ENCODE data around the gene ZFYVE28. TPM values are rescaled to one million over a fixed set of nuclear protein-coding genes. Genes with fewer than 3 reads are reported as not detected.
A peak's percentile ranks its signal among the peaks of the same experiment; 100 is the strongest.

The ZFYVE28 gene
- total and polyA plus RNA-seq, 8 donors, result 4.9 to 88.8 (median 7.3) TPM

- H3K27ac ChIP-seq, result no peak overlapping the region
- peaks cover 0 to 9% (median 4%) of the 10 kb centered on the region in 4 donors for H3K9me3 ChIP-seq
- DNase-seq, result no peak
- H3K4me1 ChIP-seq, result peaks cover 15 to 31% (median 29%) of the 10 kb centered on the region in 4 donors
- H3K36me3 ChIP-seq, result peaks cover 0 to 3% (median 0%) of the 10 kb centered on the region in 4 donors
- H3K27me3 ChIP-seq, result no peaks in the 10 kb centered on the region
- intact Hi-C loops (cut with DNase I; ENCODE audit: low total_unique reads), result no loop called here
- TF ChIP-seq POLR2A (IDR thresholded peaks at IDR 0.05) (no peak), CTCF (IDR thresholded peaks at IDR 0.05) (no peak), EP300 (IDR thresholded peaks at IDR 0.05) (no peak), POLR2AphosphoS5 (IDR thresholded peaks at IDR 0.05) (no peak)
- H3K4me3 ChIP-seq, result no peak overlapping the region
- 82 to 97% (median 87%) methylated on average over 7 of the region's 7 CpGs for WGBS, 5 donors
Observed at GRCh38 chr4:2367626-2368025, 50.8 kb downstream of the ZFYVE28 start.

GRCh38 chr4:2366252-2367192 is 51.9 kb downstream of the ZFYVE28 start:
- no peak for TF ChIP-seq POLR2A (IDR thresholded peaks at IDR 0.05)
- TF ChIP-seq POLR2AphosphoS5 (IDR thresholded peaks at IDR 0.05), result no peak
- TF ChIP-seq EP300 (IDR thresholded peaks at IDR 0.05), result no peak
- TF ChIP-seq CTCF (IDR thresholded peaks at IDR 0.05), result no peak
- Histone ChIP-seq H3K9me3 (peaks cover 0 to 9% (median 4%) of the 10 kb centered on the region in 4 donors), H3K36me3 (peaks cover 0 to 3% (median 0%) of the 10 kb centered on the region in 4 donors), H3K27me3 (no peaks in the 10 kb centered on the region), H3K4me3 (no peak overlapping the region), H3K4me1 (peaks cover 16 to 35% (median 34%) of the 10 kb centered on the region in 4 donors), H3K27ac (no peak overlapping the region)
- DNase-seq, result no peak
- intact Hi-C loops (cut with DNase I; ENCODE audit: low total_unique reads), result no loop called here
- WGBS, 5 donors, result 67 to 72% (median 70%) methylated on average over 19 to 20 of the region's 20 CpGs

- Histone ChIP-seq H3K27me3 (no peaks in the 10 kb centered on the region), H3K9me3 (peaks cover 0 to 9% (median 4%) of the 10 kb centered on the region in 4 donors), H3K4me1 (peaks cover 16 to 36% (median 34%) of the 10 kb centered on the region in 4 donors), H3K4me3 (no peak overlapping the region), H3K36me3 (peaks cover 0 to 3% (median 0%) of the 10 kb centered on the region in 4 donors), H3K27ac (peak overlapping the region in 4 of 5 donors; percentile 4 to 69 (median 37))
- intact Hi-C loops (cut with DNase I; ENCODE audit: low total_unique reads), result no loop called here
- WGBS, 5 donors, result 81 to 84% (median 82%) methylated on average over 8 to 9 of the region's 9 CpGs
- no peak for DNase-seq
- no peak for TF ChIP-seq POLR2A (IDR thresholded peaks at IDR 0.05)
Observed at GRCh38 chr4:2365913-2366210, 52.6 kb downstream of the ZFYVE28 start.

GRCh38 chr4:2365054-2365912 is 53.2 kb downstream of the ZFYVE28 start:
- DNase-seq, result peak in 1 of 2 donors; percentile 72
- Histone ChIP-seq H3K4me1 (peaks cover 16 to 36% (median 34%) of the 10 kb centered on the region in 4 donors), H3K36me3 (no peaks in the 10 kb centered on the region), H3K4me3 (peak overlapping the region; percentile 50 to 55 (median 52)), H3K9me3 (peaks cover 0 to 9% (median 4%) of the 10 kb centered on the region in 4 donors), H3K27ac (peak overlapping the region; percentile 31 to 69 (median 43)), H3K27me3 (no peaks in the 10 kb centered on the region)
- TF ChIP-seq EP300 (IDR thresholded peaks at IDR 0.05) (no peak), POLR2AphosphoS5 (IDR thresholded peaks at IDR 0.05) (no peak), CTCF (IDR thresholded peaks at IDR 0.05) (no peak)
- WGBS, 5 donors, result 20 to 36% (median 31%) methylated on average over 29 to 41 of the region's 41 CpGs
- intact Hi-C loops (cut with DNase I; ENCODE audit: low total_unique reads), result no loop called here

Measured in stomach (tissue), 9 donors.